HepG2 (cell line): ENCODE data around the gene GZF1. TPM values are rescaled to one million over a fixed set of nuclear protein-coding genes. Genes with fewer than 3 reads are reported as not detected.

ENCODE experiments used
- BATF2 ChIP-seq: sonication (generic); formaldehyde crosslinking; IDR thresholded peaks from 2 replicates; pipeline ENCODE4 v1.8.0; 2022; ENCODE audit warnings: mild to moderate bottlenecking, missing genetic modification reagents, moderate library complexity
- CBX5 ChIP-seq: sonication (generic); formaldehyde crosslinking; IDR thresholded peaks from 2 replicates; pipeline ENCODE4 v1.4.0; 2020; ENCODE audit warnings: missing genetic modification reagents, borderline replicate concordance
- EED ChIP-seq: sonication (generic); formaldehyde crosslinking; IDR thresholded peaks from 2 replicates; pipeline ENCODE4 v1.5.0; 2020; ENCODE audit warnings: mild to moderate bottlenecking, missing genetic modification reagents
- GRHL1 ChIP-seq: sonication (generic); formaldehyde crosslinking; conservative IDR thresholded peaks from 2 replicates; pipeline ENCODE4 v1.8.0; 2022; ENCODE audit warnings: missing genetic modification reagents
- HDAC6 ChIP-seq: fragments of 200-600 bp; sonication (generic); IDR thresholded peaks from 2 replicates; pipeline ENCODE4 v1.7.0; 2017; ENCODE audit warnings: mild to moderate bottlenecking, antibody characterized with exemption, low read length, low read depth
- HES4 ChIP-seq: sonication (generic); formaldehyde crosslinking; IDR thresholded peaks from 2 replicates; pipeline ENCODE4 v1.9.0; 2021; ENCODE audit warnings: mild to moderate bottlenecking, missing genetic modification reagents, borderline replicate concordance
- NR2F2 ChIP-seq: IDR thresholded peaks from 2 replicates; pipeline ENCODE4 v1.6.1; 2012; ENCODE audit warnings: low read depth, inconsistent platforms, borderline replicate concordance
- SMARCC2 ChIP-seq: fragments of 450-650 bp; IDR thresholded peaks from 2 replicates; pipeline ENCODE4 v1.6.1; 2017; ENCODE audit warnings: antibody characterized with exemption, mild to moderate bottlenecking
- SNAPC5 ChIP-seq: sonication (generic); formaldehyde crosslinking; IDR thresholded peaks from 2 replicates; pipeline ENCODE4 v1.8.1; 2023; ENCODE audit warnings: mild to moderate bottlenecking, missing genetic modification reagents, borderline replicate concordance
- TOE1 ChIP-seq: sonication (generic); formaldehyde crosslinking; IDR thresholded peaks from 2 replicates; pipeline ENCODE4 v1.4.0; 2020; ENCODE audit warnings: mild to moderate bottlenecking, missing genetic modification reagents
- YY1 ChIP-seq: IDR thresholded peaks from 2 replicates; pipeline ENCODE4 v1.6.1; 2011; ENCODE audit warnings: low read length, low read depth, moderate library complexity, mild to moderate bottlenecking; ENCODE audit not compliant: insufficient read depth, insufficient replicate concordance
- ZBTB7B ChIP-seq: sonication (generic); formaldehyde crosslinking; IDR thresholded peaks from 2 replicates; pipeline ENCODE4 v1.4.0; 2020; ENCODE audit warnings: missing genetic modification reagents
- ZNF34 ChIP-seq: sonication (generic); formaldehyde crosslinking; IDR thresholded peaks from 2 replicates; pipeline ENCODE4 v1.4.0; 2020; ENCODE audit warnings: mild to moderate bottlenecking, missing genetic modification reagents, borderline replicate concordance
- ZNF777 ChIP-seq: sonication (generic); formaldehyde crosslinking; IDR thresholded peaks from 2 replicates; pipeline ENCODE4 v1.4.0; 2020; ENCODE audit warnings: missing genetic modification reagents
- ZSCAN25 ChIP-seq: sonication (generic); formaldehyde crosslinking; IDR thresholded peaks from 2 replicates; pipeline ENCODE4 v1.8.0; 2022; ENCODE audit warnings: mild to moderate bottlenecking, missing genetic modification reagents
- polyA plus RNA-seq, 8 experiments: library from polyadenylated mRNA; depleted of rRNA in 3 of 8; stranded (reverse) in 7 of 8; unstranded in 1 of 8; fragments of >200 nt; fragmentation: Illumina TruSeq in 4 of 8; extraction: Trizol in 4 of 8; gene quantifications; 2 replicates each; pipeline versions ENCODE4 v1.2.1 to v1.2.3, GENCODE V29; 2011 to 2016; ENCODE audit warnings: low read depth in 4 of 8, missing spikeins in 1 of 8, mixed read lengths in 1 of 8; ENCODE audit not compliant: insufficient read depth in 1 of 8
- total RNA-seq, 5 experiments: library from RNA; depleted of rRNA; stranded (reverse); fragments of >200 nt; fragmentation: Illumina TruSeq; extraction: Trizol; gene quantifications; 2 replicates each; pipeline ENCODE4 v1.2.3, GENCODE V29; 2016; ENCODE audit warnings: low read depth in 1 of 5
- TF ChIP-seq, protein P1 (sequence below): IDR thresholded peaks from 2 replicates; pipeline ENCODE4 v1.6.1; 2016; ENCODE audit warnings: control low read depth
- TF ChIP-seq, protein P2 (sequence below): sonication (generic); formaldehyde crosslinking; IDR thresholded peaks from 2 replicates; pipeline ENCODE4 v1.5.1; 2020; ENCODE audit warnings: mild to moderate bottlenecking, missing genetic modification reagents
- TF ChIP-seq, protein P3 (sequence below): sonication (generic); formaldehyde crosslinking; IDR thresholded peaks from 2 replicates; pipeline ENCODE4 v1.5.1; 2020; ENCODE audit warnings: missing genetic modification reagents, mild to moderate bottlenecking, borderline replicate concordance

GZF1 gene
- total and polyA plus RNA-seq, 2 of the 13 experiments (the other 11 are each of a cell fraction or from before 2014, with no cell fraction given) = 16.9 to 26.0 TPM

GRCh38 chr20:23350196-23350903 lies 11.6 kb upstream of the GZF1 start, which contains the start of gene NXT1 (continued):
- TF ChIP-seq YY1 (peak; percentile 59), SMARCC2 (no peak), CBX5 (CRISPR knock-in tag) (peak; percentile 93; the same call in 1 of the 2 replicates), ZSCAN25 (CRISPR knock-in tag) (peak; percentile 53), EED (CRISPR knock-in tag) (0 out of 2 replicates have a peak, but pooled peaks have one; percentile 32), ZNF777 (CRISPR knock-in tag) (no peak), HDAC6 (no peak), ZBTB7B (CRISPR knock-in tag) (peak; percentile 69; the same call in 1 of the 2 replicates), TOE1 (no peak; the same call in 1 of the 2 replicates), BATF2 (CRISPR knock-in tag) (no peak), NR2F2 (no peak; the same call in 1 of the 2 replicates), HES4 (CRISPR knock-in tag) (peak; percentile 90), SNAPC5 (no peak), ZNF34 (no peak; the same call in 1 of the 2 replicates), GRHL1 (CRISPR knock-in tag) (no peak)
- TF ChIP-seq, protein P1, sequence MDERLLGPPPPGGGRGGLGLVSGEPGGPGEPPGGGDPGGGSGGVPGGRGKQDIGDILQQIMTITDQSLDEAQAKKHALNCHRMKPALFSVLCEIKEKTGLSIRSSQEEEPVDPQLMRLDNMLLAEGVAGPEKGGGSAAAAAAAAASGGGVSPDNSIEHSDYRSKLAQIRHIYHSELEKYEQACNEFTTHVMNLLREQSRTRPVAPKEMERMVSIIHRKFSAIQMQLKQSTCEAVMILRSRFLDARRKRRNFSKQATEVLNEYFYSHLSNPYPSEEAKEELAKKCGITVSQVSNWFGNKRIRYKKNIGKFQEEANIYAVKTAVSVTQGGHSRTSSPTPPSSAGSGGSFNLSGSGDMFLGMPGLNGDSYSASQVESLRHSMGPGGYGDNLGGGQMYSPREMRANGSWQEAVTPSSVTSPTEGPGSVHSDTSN (CRISPR knock-in tag) = peak; percentile 98
- TF ChIP-seq, protein P2, sequence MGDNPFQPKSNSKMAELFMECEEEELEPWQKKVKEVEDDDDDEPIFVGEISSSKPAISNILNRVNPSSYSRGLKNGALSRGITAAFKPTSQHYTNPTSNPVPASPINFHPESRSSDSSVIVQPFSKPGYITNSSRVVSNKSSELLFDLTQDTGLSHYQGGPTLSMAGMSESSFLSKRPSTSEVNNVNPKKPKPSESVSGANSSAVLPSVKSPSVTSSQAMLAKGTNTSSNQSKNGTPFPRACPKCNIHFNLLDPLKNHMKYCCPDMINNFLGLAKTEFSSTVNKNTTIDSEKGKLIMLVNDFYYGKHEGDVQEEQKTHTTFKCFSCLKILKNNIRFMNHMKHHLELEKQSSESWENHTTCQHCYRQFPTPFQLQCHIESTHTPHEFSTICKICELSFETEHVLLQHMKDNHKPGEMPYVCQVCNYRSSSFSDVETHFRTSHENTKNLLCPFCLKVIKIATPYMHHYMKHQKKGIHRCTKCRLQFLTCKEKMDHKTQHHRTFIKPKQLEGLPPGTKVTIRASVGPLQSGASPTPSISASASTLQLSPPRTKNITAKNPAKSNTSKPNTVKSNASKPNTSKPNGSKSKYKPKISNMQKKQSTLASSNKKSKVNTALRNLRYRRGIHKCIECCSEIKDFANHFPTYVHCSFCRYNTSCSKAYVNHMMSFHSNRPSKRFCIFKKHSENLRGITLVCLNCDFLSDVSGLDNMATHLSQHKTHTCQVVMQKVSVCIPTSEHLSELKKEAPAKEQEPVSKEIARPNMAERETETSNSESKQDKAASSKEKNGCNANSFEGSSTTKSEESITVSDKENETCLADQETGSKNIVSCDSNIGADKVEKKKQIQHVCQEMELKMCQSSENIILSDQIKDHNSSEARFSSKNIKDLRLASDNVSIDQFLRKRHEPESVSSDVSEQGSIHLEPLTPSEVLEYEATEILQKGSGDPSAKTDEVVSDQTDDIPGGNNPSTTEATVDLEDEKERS = peak; percentile 97
- TF ChIP-seq, protein P3, sequence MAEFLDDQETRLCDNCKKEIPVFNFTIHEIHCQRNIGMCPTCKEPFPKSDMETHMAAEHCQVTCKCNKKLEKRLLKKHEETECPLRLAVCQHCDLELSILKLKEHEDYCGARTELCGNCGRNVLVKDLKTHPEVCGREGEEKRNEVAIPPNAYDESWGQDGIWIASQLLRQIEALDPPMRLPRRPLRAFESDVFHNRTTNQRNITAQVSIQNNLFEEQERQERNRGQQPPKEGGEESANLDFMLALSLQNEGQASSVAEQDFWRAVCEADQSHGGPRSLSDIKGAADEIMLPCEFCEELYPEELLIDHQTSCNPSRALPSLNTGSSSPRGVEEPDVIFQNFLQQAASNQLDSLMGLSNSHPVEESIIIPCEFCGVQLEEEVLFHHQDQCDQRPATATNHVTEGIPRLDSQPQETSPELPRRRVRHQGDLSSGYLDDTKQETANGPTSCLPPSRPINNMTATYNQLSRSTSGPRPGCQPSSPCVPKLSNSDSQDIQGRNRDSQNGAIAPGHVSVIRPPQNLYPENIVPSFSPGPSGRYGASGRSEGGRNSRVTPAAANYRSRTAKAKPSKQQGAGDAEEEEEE = peak; percentile 98; the same call in 1 of the 2 replicates
